ENCODE results near the gene TNS2. TPM values are rescaled to one million over a fixed set of nuclear protein-coding genes. Genes with fewer than 3 reads are reported as not detected.

The TNS2 gene
- total RNA-seq, 1 experiment from 2014 or later, result 7.0 TPM

DNA sequence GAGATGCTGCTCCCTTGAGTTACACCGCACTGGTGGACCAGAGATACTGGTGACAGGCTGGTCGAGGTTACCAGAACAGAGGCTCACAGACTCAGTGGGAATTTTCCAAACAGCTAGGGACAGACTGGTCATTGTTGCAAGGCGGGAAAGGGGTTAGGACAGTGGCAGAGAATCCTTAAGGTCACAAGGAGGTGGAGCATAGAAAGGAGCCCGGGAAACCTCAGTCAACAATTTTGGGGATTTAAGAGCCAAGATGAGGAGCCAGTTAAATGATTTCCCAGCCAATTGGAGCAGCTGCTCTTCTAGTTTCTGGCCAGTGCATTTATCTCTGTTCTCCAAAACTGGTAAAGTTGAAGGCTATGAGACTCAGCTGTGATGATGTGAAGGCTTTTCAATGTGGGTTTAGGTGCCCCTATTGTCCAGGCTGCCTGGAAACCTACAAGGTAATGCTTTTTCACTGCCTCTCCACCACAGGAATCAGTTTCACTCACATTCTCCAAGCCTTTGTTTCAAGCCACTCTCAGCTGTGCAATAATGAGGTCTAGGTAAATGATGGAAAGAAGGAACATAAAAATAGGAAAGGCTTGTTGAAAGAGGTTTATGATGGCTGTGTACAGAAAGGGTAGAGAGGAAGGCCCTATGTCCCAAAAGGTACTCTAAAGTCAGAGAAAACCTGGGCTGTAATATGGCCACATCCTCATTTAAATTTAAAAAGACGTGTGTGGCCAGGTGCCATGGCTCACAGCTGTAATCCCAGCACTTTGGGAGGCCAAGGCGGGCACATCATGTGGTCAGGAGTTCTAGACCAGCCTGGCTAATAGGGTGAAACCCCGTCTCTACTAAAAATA is 7.0 kb upstream of the TNS2 start:
- no peak for DNase-seq (ENCODE audit: low read depth)

DNA sequence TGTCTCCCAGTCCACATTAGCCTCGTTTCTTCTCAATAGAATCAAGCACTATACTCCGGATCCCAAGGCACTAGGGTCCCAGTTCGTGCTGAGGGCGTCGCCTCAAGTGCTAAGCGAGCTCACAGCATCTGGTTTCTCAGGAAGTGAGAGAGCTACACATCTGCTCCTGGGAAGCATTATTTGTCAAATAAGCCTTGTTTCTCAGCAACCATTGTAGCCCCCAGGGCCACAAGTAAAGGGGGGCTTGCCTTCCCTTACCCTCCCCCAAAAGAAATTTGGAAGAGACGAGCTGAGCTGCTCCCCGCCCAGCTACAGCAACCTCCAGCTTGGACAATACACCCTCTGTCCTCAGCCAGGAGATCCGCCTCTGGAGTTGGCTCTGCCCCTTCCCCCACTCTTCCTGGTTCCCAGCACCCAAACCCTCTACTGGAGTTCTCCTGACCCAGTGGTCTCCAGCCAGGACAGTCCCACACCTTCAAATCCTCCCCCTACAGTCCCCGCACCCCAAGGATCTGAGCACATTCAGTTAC is 5.7 kb upstream of the TNS2 start:
- no peak for DNase-seq (ENCODE audit: low read depth)

DNA sequence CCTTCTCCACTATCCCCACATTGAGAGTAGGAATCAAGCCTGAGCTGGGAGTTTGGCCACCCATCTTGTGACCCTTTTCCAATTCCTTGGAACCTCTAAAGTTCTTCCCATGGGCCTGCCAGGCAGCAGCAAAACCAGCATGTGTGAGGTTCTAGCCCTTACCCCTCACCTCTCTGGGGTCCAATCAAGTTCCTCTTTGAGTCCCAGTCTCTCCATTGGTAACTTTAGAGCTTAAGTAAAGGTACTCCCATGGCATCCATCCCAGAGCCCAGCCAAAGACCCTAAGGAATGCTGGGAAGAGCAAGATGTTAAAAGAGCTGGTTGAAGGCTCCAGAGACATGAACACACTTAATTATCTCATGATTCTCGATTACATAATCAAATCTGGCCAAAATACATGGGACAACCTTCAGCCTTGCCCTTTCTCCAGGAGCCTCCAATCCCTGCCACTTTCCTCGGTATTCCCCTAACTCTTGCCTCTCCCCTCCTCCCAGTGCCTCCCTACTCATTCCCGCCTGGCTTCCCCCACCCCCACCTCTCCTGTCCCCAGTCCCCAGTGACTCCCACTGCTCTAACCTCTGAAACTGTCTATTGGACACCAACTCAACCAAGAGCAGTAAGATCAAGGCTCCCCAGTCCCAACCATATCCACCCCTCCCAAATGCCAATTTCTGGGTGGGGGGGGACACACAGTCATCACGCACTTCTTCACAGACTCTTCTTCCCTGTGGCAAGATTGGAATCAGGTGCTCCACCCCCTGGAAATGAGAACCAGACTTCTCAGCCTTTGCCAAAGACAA is 4.8 kb upstream of the TNS2 start:
- no peak for DNase-seq (ENCODE audit: low read depth)

DNA sequence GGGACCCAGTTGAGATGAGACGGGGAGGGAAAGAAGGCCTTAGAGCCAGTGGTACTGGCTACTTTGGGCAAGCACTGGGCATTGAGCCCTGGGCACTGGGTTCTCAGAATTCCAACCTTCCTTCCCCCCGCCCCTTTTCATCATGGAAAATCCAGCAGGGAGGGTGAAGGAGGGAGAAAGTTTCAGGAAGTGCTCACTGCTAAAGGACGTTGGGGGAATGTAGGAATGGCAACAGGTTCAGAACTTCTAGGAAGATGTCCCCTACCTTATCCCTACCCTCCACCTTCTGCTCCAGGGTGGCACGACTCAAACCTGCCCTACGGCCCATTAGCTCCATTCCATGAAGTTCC is 4.2 kb upstream of the TNS2 start:
- no peak for DNase-seq (ENCODE audit: low read depth)

DNA sequence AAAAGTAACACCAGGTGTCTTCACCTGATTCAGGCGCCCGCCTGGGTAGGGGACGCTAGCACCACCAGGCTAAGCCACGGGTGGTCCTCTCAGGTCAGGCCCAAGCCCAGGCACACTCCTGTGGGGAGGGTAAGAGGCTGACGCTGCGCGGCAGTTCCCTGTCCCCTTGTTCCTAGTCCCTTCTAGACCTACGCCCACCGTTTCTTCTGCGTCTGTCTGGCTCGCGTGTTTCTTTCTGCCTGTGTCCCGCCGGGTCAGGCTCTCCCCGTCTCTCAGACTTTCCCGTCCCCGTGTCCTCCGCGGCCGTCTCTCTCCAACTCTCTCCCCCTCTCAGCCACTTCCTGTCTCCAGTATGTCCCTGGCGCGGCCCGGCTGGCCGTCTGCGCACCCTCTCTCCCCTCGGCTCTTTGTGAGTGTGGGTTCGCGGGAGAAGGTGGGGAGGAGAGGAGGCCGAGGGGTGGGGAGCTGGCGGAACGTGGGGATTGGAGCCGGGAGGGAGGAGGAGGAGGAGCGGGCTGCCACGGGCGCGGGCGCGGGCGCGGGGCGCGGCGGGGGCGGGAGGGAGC is 3.1 kb upstream of the TNS2 start:
- DNase-seq (ENCODE audit: low read depth), result peak; percentile 78

DNA sequence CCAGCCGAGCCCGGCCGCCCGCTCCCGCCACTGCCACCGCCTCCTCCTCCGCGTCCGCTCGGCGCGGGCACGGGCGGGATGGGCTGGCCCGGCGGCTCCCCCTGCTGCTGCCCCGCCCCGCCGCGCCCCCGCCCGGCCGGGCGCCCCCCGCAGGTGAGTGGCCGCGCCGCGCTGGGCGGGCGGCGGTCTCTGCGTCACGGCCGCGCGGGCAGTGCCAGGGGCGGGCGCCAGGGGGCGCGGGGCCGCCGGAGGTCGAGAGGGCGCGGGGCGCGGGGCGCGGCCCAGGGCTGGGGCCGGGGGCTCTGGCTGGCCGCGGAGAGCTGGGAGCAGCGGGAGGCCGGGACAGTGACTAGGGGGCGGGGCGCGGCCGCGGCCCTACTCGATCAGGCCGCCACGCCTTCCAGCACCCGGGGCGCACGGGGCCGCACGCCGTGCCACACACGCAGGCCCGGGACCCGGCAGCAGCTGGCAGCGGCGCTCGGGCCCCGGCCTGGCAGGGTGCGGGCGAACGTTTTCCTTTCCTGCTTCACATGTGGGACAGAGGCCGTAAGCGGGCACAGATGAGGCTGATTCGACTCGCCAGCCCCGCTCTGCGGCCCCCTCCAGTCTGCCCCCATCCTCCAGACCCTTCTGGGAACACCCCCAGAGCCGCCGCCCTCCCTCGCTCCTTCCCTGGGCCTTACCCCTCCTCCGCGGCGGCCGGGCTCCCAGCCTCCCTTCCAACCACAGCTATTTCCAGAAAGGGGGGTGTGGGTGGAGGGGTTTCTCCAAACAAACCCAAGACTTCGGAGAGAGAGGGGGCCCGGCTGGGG is 2.4 kb upstream of the TNS2 start:
- DNase-seq (ENCODE audit: low read depth), result peak; percentile 73

DNA sequence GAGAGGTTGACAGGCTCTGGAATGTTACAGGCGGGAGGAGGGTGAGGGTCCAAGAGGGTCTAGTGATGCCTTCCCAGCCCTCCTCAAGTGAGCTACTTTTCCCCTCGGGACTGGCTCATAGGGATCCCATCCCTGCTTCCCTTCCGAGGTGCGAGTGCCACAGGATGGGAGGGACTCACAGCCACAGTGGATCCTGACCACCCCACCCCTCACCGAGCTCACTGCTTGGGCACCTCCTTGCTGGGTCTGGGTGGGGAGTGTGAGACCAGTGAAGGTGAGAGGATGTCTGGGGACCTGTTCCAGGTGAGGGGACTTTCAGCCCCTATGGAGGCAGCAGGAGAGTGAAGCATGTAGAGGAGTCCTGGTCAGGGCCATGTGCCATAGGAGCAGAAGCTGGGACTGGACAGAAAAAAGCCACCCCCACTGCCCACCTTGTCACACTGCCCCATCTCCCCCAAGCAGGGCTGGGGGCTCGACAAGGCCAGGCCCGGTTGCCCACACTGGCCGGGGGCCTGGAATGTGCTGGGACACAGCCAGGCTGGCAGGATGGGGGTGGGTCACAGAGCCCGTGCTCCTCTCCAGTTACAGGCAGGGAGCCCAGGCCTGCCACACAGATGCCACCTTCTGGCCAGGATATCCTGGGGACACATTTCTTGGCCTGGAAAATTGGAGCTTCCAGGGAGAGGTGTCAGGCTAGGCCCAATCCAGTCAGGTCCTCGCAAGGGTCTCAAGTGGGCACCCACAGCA is 1.7 kb upstream of the TNS2 start:
- DNase-seq (ENCODE audit: low read depth), result peak; percentile 54

DNA sequence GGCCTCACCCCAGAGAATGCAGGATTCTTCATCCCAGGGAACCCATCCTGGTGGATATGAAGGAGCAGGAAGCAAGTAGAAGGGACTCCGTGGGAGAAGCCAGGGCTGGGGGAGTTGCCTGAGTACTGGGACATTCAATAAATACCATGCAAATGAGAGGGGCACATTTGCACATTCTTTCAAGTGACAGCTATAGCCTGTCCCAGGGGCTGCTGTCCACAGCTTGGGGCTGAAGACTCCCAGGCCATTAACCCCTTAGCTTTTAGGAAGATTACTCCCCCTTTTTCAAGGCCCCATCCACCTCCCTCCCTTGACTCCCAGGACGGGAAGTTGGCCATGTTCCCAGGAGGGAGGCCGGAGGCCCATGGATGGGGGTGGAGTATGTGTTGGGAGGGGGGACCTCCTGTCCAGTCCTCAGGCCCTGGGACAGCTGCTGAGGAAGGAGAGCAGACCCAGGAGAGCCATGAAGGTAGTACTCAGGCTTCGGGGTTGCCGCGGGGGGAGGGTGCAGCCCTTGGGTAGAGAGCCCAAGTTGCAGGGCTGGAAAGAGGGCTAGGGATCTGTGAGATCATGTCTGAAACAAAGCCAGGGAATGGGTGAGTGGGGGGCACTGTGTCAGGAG is 974 bp upstream of the TNS2 start:
- DNase-seq (ENCODE audit: low read depth), result peak; percentile 52

DNA sequence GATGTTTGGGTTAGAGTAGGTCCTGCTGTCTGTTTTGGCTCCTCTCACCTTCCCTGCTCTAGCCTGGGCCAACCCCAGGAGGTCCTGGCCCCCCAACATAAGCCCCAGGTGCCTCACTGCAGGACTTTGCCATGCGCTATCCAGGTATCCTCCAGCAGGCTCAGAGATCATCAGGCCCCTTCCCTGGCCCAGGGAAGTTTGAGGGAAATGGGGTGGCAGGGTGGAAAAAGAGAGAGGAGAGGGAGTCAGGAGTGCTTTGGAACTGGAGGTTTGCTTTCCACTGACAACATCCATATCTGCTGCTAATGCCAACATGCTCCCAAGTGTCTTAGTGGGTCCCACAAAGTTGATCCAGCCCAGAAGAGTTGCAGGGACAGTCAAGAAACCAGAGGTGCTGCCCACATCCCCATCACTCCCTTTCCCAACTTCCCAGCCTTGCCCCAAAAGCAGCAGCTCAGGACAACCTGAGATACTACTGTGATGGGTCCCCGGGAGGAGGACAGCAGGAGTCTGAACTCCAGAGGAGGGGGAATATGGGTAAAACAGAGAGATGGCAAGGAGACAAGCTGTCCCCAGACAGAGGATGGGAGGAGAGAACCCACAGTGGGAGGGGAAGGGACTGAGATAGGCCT is 677 bp downstream of the TNS2 start:
- no peak for DNase-seq (ENCODE audit: low read depth)

DNA sequence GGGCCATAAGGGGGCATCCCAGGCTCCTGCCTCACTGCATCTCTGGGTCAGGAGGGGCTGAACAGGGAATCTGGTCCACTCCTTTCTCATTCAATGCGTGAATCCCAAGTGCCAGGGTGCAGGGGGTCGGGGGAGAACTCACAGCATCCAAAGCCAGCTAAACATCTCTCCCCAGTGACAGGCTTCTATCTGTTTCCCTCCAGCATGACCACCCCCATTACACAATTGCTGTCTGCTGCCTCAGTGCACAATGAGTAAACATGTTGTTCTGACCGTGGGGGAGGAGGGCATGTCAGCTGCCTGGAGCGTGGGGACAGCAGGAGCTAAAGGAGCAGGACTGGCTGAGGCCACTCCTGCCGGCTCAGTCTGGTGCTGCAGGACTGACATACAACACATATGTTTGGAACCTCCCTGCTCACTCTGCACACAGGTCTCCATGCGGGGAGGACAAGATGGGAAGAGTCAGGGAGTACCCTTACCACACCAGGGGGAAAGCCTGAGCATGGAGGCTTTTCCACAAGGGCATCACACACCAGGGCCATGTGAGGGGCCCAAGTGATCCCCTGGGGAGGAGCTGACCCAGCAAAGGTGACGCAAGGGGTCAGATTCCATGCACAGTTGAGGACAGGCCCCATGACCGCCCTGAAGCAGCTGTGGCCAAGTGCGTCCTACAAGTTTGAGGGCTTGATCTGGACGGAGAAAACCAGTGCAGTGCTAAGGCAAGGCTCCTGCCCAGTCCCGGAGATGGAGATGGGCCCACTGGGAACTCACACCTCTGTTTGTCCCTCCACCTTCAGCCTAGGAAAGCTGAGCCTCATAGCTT is 1.4 kb downstream of the TNS2 start:
- DNase-seq (ENCODE audit: low read depth), result peak; percentile 35

DNA sequence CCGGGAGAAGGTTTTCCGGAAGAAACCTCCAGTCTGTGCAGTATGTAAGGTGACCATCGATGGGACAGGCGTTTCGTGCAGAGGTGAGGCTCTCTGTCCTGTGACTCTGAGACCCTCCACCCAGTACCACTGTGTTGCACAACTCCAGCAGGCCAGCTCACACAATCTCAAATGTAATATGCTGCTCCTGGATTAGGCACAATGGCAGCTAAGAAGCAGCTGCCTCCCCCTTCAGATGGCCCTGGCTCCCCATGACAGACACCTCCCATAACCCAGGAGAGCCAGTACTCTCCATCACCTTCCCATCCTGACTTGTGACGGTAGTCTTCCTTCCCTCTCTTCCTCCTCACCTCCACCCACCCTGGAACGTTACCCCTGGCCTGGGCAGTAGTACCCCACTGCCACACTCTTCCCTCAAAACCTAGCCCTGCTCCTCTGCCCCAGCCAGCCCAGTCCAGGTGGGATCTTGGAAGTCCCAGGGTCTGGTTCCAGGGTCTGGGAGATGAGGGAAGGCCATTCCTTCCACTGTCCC is 2.1 kb downstream of the TNS2 start:
- no peak for DNase-seq (ENCODE audit: low read depth)

DNA sequence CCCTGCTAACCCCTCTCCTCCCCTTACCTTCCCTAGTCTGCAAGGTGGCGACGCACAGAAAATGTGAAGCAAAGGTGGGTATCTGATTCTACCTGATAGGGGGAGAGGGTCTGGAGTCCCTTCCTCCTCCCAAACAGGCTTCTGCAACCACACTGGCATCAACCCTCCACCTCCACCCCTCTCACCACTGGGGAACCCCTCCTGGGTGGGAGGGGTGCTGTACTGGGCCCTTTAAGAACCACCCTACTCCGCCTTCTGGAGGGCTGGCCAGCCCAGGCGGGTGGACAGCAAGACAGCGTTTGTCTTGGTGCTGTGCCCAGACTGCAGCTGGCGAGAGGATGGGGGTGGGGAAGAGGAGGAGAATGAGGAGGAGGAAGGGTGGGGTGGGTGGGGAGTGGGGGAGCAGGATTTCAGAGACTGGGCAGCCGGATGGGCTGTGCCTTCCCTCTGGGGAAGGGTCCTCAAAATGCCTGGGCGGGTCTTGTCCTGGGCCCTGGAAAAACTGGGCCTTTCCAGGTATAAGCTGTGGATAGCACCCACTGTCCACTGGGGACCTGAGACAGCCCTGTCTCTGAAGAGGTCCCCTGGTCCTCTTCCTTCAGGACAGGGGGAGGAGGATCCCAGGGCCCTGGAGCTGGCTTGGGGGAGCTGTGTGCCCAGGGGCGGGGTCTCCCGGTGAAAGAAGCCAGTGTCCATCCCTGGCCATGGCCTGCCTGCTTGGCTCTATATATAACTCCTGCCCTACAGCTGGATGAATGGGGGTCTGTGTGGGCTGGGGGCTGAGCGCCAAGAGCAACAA is 2.8 kb downstream of the TNS2 start:
- DNase-seq (ENCODE audit: low read depth), result peak; percentile 72

DNA sequence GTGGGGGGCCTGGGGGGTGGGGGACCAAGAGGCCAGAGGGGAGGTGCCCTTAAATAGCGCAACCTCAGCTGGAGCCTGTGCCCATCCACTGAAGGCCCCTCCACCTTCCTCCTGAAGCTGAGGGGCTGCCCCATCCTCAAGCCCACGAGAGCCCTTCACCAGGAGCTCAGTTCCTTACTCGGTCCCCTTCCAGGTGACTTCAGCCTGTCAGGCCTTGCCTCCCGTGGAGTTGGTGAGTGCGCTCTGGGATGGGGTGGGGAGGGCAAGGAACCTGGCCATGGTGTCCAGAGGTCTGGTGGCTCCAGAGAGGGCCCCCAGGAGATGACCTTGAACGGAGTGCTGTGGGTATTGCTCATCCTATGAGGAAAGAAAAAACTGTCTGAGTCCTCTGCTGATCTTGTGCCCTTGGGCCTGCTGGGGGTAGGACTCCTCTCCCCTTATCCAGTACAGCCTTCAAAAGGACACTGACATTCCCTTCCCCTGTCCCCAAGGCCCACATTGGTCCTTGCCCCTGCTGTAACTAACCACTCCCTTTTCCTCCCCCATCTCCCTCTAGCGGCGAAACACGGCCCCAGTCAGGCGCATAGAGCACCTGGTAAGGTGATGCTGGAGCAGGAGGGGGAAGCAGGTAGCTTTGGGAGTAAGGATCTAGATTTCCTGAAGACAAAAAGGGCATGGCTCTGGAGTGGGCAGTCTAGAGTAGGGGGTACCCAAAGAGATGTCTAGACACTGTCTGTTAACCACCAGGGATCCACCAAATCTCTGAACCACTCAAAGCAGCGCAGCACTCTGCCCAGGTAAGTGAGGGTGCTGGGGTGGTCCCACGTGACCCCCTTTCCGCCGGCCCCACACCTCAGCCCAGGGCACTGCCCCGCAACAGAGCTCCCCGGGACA is 3.6 kb downstream of the TNS2 start:
- peak; percentile 19 for DNase-seq (ENCODE audit: low read depth)

DNA sequence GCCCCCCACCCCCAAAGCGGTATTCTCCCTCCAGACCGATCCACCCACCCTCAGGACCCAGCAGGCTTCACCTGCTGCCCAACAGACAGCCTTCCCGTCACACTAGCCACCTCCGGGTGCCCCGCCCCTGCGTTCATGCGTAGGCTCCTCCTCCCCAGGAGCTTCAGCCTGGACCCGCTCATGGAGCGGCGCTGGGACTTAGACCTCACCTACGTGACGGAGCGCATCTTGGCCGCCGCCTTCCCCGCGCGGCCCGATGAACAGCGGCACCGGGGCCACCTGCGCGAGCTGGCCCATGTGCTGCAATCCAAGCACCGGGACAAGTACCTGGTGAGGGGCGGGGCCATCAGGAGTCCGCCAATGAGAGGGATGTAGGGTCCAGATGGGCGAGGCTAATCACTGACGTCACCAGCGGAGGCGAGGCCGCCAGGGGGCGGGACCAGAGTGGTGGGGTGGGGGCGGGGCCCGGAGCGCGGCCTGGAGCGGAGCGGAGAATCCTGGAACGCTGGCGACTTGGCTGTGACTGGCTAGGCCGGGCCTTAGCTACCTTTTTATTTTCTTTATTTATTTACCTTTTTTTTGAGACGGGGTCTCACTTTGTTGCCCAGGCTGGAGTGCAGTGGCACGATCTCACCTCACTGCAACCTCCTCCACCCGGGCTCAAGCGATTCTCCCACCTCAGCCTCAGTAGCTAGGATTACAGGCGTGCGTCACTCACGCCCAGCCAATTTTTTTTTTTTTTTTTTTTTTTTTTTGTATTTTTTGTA is 4.4 kb downstream of the TNS2 start:
- peak; percentile 80 for DNase-seq (ENCODE audit: low read depth)

DNA sequence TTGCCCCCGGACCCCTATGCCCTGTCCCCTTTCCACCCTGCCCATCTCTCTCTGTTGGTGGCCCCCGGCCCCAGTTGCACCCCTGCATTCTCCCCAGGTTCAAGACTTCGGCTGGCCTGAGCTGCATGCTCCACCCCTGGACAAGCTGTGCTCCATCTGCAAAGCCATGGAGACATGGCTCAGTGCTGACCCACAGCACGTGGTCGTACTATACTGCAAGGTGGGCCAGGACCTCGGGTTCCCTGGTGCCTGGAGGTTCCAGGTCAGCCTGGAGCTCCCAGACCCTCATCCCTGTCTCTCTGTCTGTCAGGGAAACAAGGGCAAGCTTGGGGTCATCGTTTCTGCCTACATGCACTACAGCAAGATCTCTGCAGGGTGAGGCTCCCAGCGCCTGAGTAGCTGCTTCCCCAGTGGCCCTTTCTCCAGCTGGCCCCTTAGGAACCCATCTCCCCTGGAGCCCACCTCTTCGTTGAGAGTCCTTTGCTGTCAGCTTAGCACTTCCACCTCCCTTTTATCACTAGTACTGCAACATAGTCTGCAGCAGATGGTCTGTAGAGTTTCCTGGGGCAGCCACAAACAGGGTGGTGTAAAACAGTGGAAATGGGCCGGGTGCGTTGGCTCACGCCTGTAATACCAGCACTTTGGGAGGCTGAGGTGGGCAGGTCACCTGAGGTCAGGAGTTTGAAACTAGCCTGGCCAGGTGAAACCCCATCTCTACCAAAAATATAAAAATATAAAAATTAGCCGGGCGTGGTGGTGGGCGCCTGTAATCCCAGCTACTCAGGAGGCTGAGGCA is 5.8 kb downstream of the TNS2 start:
- no peak for DNase-seq (ENCODE audit: low read depth)

Measured in Daoy (cell line).